HG03097 (cell line): ENCODE measurements around the gene ING3.

ENCODE experiments used
- ATAC-seq: cut with Tn5 transposase; IDR thresholded peaks from one replicate; pipeline ENCODE4 v1.9.1; 2021; ENCODE audit not compliant: unreplicated experiment, low FRiP score

The ING3 gene, protein sequence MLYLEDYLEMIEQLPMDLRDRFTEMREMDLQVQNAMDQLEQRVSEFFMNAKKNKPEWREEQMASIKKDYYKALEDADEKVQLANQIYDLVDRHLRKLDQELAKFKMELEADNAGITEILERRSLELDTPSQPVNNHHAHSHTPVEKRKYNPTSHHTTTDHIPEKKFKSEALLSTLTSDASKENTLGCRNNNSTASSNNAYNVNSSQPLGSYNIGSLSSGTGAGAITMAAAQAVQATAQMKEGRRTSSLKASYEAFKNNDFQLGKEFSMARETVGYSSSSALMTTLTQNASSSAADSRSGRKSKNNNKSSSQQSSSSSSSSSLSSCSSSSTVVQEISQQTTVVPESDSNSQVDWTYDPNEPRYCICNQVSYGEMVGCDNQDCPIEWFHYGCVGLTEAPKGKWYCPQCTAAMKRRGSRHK

DNA sequence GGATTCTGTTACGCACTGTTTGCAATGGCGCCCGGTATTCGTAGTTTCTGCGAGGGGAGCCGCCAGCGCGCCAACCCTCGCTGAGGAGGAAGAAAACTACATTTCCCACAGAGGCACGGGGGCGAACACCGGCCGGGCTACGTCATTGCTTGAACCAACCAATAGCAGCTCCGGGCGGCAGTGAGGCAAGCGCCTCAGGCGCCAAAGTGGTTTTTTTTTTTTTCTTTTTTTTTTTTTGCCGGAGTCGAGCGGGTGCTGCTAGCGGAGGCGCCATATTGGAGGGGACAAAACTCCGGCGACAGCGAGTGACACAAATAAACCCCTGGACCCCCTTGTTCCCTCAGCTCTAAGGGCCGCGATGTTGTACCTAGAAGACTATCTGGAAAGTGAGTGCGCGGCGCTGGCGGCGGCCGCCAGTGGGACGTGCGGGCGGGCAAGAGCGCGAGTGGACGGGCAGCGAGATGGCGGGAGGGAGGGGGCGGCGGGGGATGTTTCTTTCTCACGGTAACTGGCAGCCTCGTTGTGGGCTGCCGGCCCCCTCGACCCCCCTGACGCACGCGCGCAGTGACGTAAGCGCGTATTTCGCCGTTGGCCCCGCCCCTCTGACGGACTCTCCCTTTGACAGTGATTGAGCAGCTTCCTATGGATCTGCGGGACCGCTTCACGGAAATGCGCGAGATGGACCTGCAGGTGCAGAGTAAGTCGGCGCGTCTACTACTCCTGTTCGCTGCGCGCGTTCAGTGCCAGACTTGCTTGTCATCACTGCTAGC, at the start of gene ING3:
Gene ING3 (plus strand): TSS at position 239 of the 770 bp plus-strand sequence. CDS start 120 bp downstream, at position 359.
- peak; percentile 98 for ATAC-seq

DNA sequence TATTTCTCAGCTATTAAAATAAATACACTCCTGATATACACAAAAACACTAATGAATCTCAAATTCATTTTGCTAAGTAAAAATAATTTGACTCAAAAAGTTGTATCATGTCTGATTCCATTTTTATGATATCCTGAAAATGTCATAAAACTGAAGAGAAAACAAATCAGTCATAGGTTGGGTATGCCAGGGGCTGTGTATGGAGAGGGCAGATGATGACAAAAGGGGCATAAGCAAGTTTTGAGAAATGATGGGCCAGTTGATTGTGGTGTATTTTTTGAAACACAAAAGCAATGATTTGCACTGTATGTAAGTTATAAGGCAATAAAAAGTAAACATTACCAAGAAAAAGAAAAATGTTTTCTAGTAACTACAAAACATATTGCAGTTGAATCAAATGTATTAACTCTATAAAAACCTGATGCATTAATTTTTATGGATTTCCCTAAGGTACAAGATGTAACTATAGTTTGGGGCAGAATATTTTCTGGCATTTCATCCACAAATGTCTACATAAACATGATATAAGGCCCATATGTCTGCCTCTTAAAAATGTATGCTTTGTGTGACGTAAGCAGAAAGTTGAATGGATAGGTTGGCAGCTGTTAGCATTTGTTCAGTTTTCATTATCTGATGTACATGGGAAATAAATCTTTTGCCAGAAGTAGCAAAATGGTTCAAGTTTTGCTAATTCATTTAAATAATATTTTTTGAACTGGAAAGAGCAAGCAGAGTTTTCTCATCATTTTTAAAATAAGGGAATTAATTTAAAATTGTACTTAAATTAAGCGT, 35.1 kb upstream of the ING3 start:
- ATAC-seq = no peak

DNA sequence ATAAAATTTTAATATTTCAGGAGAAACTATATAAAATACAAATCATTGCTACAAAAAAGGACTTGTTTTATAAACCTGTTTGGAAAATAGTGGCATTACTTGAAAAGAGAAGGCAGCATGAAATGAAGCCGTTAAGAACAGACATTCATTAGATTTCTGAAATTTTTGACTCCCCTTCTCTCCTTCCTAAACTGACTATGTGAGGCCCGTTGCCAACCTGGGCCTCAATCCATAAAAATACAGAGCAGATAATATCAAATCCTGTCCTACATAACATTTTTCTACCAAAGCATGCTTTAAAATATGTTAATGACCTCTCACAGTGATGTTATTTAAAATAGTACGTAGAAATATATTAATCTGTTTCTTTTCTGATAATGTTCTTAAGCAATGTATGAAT, 34.5 kb upstream of the ING3 start:
- no peak for ATAC-seq

DNA sequence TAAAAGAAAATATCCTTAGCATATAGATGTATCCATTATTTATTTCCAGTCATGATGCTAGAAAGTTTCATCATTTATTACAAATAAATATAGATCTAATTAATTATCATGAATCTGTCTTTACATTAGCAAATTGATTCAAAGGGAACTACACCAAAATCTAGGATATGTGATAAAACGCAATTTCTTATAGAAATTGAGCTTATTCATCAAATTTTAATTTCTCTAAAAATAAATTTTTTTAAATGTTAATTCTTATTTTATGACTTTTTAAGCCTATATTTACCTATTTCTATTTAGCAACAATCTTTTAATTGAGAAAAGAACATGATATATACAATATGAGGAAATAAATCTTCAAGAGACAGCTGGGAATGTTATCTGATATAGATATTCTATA, 34.0 kb upstream of the ING3 start:
- no peak for ATAC-seq

DNA sequence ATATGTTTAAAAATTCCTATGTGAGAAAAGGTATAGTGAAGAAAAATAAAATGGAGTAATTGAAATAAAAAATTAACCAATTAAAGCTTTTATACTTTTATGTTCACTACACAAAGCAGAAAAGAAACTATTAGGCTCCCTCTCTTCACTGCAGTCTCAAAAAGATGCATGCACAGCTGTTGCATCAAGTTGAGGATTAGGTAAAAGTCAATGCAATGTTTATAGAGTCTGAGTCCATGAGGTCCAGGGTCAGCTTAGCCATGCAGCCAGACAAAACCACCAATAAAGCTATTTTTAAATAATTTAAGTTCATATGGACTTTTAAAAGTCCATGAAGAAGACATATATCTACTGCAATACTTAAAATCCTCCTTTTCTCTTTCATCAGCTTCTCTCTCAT, 31.1 kb upstream of the ING3 start:
- no peak for ATAC-seq

DNA sequence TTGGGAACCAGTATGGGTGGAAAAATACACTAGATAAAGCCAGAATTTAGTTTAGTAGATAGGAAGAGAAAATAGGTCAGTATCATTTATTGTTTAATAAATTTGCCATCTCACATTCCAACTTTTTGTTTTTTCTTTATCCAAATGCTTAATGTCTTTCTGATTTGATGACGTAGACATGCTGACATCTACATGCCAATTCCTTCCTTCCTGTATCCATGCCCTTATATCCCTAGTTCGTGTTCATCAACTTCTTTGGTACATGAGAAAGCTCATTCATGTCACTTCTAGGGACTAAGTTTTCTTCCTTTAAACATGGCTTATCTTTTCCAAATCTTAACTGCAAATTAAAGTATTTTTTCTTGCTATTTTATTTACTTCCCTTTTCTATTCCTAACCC, 30.5 kb upstream of the ING3 start:
- ATAC-seq = no peak

DNA sequence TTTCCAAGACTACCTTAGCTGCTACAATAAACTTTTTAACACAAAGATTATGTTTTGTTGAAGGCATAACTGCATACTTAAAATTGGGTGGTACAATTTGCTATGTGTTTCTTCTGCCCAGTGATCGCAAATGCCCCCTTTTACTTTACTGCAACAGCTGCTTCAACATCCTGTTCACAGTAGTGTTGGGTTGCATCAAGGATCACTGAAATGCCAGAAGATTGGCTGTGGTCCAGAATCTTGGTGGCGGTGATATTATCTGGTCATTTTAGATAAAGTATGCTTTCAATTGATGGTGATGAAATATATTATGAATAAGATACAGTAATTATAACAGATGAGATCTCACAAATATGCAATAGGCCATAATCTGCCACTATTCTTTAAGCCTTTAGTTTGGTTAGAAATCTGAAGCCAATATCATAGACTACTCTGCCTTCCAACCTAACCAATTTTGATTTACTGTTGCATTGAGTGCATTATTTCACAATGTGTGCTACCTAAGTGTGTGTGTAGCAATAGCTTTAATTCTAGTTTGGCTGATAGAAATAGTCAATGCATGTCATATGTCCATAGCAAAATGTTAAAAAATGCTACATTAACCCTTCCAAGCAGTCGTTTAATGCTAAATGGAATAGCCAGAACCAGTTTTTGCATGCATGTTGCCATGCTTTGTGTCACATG, 29.8 kb upstream of the ING3 start:
- no peak for ATAC-seq

DNA sequence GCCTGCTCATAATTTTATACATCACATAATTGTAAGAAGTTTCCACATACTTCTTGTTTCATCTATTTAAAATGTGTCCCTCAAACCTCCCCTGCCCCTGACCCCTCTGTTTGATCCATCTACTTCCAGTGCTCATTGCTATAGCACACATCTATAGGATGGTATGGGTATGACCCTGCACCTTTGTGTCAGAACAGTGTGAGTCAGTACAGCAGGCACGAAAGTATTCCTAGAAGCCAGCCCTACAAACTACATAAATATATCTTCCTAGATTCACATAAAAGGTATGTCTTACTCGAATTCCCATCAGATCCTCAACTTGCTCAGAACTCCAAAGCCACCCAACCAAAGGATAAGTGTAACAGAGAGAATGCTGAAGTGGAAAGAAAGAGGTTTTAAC, 25.7 kb upstream of the ING3 start:
- no peak for ATAC-seq

DNA sequence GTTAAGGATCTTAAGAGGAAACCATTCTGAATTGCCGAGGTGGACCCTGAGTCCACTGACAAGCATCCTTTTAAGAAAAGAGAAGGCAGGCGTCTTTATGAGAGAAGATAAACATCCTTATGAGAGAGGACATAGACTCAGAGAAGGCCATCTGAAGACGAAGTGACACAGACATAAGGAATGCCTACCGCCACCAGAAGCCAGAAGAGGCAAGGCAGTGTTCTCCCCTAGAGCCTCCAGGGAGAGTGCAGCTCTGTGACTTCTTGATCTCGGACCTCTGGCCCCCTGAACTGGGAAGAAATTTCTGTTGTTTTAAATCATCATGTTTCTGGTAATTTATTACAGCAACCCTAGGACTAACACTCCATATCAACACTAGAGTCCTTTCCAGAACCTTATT, 25.2 kb upstream of the ING3 start:
- ATAC-seq = no peak

DNA sequence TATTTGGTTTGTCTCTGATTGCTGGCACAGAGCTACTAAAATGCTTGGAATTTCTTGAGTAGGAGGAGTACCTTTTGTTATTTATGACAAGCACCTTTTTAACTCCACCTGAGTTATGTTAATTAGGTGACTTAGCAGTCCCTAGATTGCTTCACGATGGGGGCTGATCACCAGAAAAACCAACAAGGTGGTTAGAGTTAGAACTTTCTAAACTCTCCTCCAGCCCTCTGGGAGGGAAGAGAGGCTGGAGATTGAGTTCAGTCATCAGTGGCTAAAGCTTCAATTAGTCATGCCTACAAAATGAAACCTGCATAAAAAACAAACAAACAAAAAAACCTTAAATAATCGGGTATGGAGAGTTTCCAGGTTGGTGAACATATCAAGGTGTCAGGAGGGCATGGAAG, 23.6 kb upstream of the ING3 start:
- peak; percentile 20 for ATAC-seq

DNA sequence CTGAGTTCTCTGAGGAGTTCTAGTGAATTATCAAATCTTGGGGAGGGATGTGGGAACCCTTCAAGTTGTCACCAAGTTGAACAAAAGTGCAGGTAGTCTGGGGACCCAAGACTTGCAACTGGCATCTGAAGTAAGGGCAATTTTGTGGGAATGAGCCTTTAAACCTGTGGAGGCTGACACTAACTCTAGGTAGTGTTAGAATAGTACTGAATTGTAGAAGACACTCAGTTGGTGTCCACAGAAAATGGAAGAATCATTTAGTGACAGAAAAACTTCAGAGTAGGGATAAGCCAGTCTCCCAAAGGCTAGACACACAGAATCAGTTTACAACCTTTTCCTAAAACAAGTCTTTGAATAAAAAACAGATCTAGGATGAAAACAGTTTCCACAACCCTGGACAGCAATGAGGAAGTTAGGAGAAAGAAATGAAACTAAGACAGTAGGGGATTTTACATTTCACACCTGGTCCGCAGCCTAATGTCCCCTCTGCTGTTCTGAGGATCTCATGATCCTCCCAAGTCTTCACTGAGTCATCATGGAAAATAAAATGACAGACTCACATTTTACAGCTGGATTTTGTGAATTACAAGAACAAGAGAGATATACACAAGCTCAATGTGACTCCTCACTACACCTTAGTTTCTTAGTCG, 23.0 kb upstream of the ING3 start:
- ATAC-seq = peak; percentile 63

DNA sequence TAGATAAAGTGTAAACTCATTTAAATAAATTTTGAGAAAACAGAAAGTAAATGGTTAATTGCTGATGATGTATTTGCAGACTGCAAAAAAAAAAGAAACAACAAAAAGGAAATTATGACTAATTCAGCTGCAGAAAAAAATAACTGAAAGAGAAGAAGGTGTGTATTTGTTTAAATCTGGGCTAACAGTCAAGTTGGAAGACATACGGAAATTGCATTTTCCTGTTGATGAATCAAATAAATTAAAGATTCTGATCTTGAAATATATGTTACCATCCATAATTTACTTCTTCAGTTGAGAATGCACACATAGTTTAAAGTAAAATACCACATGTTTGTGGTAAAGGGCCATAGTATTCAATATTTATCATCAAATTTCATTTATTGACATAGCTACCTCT, 19.3 kb upstream of the ING3 start:
- no peak for ATAC-seq

DNA sequence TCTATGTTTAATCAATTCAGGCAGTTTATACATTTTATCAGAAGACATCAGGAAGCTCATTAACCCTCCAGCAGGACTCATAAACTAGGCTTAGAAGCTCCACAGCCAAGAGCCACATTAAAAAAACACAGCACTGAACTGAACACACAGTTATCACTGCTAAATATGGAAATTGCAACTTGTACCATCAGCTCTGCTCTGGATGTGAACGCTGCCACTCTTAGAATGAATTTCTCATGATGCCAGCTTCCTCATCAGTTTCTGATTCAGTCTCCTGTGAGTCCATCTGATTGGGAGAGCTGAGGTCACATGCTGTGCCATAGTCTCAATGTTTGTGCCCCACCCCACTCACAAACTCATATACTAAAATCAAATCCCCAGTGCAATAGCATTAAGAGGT, 17.1 kb upstream of the ING3 start:
- ATAC-seq = no peak

DNA sequence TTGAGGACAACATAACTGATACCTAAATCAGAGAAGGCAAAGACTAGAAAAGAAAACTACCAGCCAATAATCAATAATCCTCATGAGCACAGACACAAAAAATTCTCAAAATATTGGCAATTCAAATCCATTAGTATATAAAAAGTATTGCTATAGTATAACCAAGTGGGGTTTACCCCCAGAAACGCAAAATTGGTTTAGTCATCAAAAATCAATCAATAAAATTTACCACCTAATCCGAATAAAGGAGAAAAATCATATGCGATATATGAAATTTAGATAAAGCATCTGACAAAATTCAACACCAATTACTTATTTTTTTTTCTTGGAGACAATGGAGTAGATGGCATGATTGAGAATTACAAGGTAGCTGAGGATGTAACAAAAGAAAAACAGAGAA, 11.2 kb upstream of the ING3 start:
- no peak for ATAC-seq

DNA sequence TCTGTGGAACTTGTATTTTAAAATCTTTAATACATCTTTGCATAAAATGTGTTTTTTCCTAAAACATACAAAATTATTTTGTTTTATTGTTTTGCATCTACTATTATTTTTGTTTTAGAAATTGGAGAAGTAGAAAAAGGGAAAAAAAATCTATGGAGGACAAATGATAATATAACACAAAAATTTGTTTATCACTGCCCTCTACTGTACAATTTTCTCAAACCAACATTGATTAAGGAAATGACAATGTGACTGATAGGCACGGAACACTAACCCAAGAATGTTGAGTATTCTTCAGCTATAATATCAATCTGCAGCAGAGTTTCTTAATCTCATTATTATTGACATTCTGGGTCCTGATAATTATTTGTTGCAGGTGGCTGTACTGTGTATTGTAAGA, 9.5 kb upstream of the ING3 start:
- no peak for ATAC-seq

DNA sequence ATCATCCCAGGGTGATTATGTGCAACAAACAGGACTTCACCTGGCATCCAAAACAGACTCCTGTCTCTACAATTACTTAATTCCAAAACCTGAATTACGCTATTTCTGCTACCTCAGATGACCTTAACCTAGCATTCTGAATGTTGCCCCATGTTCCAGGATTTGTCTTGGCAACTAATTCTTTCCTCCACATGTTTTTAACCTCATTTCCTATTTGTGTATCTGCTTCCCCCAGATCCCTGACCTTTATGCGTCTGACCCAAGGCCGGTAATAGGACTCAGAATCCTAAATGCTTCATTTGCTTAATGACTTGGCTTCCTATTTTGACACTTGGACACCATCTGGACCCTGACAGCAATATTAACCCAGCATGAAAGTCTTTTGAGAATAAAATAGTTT, 8.7 kb upstream of the ING3 start:
- ATAC-seq = no peak

DNA sequence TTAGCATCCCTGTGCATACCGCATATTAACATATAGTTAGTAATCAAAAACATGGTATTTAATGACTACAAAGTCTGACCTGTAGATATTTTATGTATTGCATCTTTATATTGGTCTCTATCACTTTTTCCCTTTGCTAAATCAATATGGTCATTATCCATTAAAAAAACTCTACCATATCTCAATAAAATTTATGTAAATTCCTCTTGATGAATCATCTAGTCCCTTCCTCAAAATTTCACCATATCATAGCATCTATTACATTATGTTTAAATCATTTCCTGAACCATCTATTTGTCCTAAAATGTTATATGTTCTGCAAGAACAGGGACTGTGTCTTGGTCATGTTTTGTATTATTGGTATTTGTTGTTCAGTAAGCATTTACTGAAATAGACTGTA, 7.7 kb upstream of the ING3 start:
- no peak for ATAC-seq

DNA sequence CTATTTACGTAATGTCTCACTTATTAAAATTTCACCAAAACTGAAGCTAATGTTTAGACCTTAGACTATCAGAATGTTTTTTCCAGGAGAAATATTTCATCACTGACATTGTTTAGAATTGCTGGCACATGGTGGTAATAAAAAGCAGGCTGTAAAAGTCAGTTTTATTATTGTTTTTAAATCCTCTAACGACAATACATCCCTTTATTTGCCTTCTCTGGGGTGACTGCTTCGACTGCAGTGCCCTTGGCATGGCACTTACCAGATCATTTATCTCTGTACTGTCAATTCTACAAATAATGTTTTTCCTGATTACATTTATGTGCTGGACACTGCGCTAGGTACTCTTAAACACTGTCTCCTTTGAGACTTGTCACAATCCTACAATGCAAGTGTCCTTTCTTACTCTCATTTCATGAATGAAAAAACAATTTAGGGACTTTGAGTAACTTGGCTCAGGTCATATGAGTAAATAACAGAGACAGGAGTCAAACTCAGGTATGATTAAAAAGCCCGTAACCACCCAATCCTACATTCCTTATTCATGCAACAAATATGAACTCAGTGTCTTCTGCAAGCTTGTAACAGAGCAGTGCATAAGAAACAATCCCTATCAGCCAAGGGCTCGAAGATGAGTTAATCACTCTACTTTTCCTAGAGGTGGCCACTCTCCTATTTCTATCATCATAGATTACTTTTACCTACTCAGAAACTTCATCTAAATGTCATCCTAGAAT, 5.6 kb upstream of the ING3 start:
- ATAC-seq = no peak

DNA sequence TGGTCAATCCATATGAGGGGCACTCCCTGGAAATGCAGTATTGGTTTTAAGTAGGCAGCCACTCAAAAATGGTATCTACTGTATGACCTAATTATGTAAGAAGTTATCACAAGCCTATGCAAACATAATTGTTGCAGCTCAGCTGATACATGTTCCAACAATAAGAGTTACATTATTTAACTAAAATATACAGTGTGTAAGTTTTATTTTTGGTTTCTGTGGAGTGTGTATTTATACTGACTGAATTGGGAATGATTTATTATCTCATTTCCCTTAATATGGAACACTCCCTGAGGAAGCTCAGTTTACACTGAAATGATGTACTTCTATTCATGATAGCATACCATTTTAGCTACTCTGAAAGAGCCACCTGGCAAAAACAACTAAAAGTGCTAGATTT, 2.6 kb upstream of the ING3 start:
- ATAC-seq = no peak
